H9 (cell line): ENCODE data around the gene C4orf51. TPM values are rescaled to one million over a fixed set of nuclear protein-coding genes. Genes with fewer than 3 reads are reported as not detected.

Experiments
- DNase-seq: peaks from one replicate; pipeline ENCODE4 v3.0.0-alpha.2; 2017
- H2AFZ ChIP-seq: one replicate; pipeline ENCODE4 v1.6.1; 2013; ENCODE audit warnings: mild to moderate bottlenecking, low read length, control low read depth, moderate library complexity
- H2AK5ac ChIP-seq: 2 replicates; pipeline ENCODE4 v1.6.1; 2013; ENCODE audit warnings: low read length, control low read depth, mixed read lengths; ENCODE audit not compliant: insufficient read length
- H2BK120ac ChIP-seq: one replicate; pipeline ENCODE4 v1.6.1; 2013; ENCODE audit warnings: low read depth, mild to moderate bottlenecking, low read length, control low read depth, inconsistent platforms; ENCODE audit not compliant: poor library complexity, severe bottlenecking
- H2BK12ac ChIP-seq: 2 replicates; pipeline ENCODE4 v1.6.1; 2013; ENCODE audit warnings: low read length, control low read depth, mixed read lengths, low read depth; ENCODE audit not compliant: insufficient read length
- H2BK15ac ChIP-seq: 2 replicates; pipeline ENCODE4 v1.6.1; 2013; ENCODE audit warnings: low read depth, low read length, control low read depth
- H2BK20ac ChIP-seq: one replicate; pipeline ENCODE4 v1.6.1; 2013; ENCODE audit warnings: low read depth, mild to moderate bottlenecking, low read length, control low read depth, inconsistent platforms; ENCODE audit not compliant: poor library complexity, severe bottlenecking
- H2BK5ac ChIP-seq: 2 replicates; pipeline ENCODE4 v1.6.1; 2013; ENCODE audit warnings: low read length, control low read depth, mixed read lengths; ENCODE audit not compliant: insufficient read length
- H3K14ac ChIP-seq: 2 replicates; pipeline ENCODE4 v1.6.1; 2013; ENCODE audit warnings: low read length, control low read depth; ENCODE audit not compliant: insufficient read depth
- H3K18ac ChIP-seq: 2 replicates; pipeline ENCODE4 v1.6.1; 2013; ENCODE audit warnings: low read depth, mild to moderate bottlenecking, mixed read lengths, low read length, control low read depth; ENCODE audit not compliant: insufficient read length
- H3K23ac ChIP-seq: 2 replicates; pipeline ENCODE4 v1.6.1; 2013; ENCODE audit warnings: low read length, control low read depth, mixed read lengths, low read depth; ENCODE audit not compliant: insufficient read length
- H3K23me2 ChIP-seq: 2 replicates; pipeline ENCODE4 v1.6.1; 2013; ENCODE audit warnings: low read depth, mild to moderate bottlenecking, mixed read lengths, low read length, control low read depth; ENCODE audit not compliant: insufficient read length, poor library complexity, severe bottlenecking
- H3K27ac ChIP-seq: 2 replicates; pipeline ENCODE4 v1.5.1; 2013; ENCODE audit warnings: low read length, control low read depth, mixed read lengths, low read depth; ENCODE audit not compliant: insufficient read length
- H3K27me3 ChIP-seq: 2 replicates; pipeline ENCODE4 v1.6.1; 2013; ENCODE audit warnings: low read length, control low read depth, inconsistent platforms; ENCODE audit not compliant: insufficient read depth
- H3K4ac ChIP-seq: 2 replicates; pipeline ENCODE4 v1.6.1; 2013; ENCODE audit warnings: low read depth, mild to moderate bottlenecking, control low read depth, inconsistent platforms, low read length, moderate library complexity
- H3K4me1 ChIP-seq: 2 replicates; pipeline ENCODE4 v1.6.1; 2013; ENCODE audit warnings: low read length, control low read depth, inconsistent platforms; ENCODE audit not compliant: insufficient read depth
- H3K4me2 ChIP-seq: 2 replicates; pipeline ENCODE4 v1.6.1; 2013; ENCODE audit warnings: low read length, control low read depth, mixed read lengths; ENCODE audit not compliant: insufficient read length, insufficient read depth
- H3K56ac ChIP-seq: 2 replicates; pipeline ENCODE4 v1.6.1; 2013; ENCODE audit warnings: low read depth, mild to moderate bottlenecking, mixed read lengths, low read length, control low read depth; ENCODE audit not compliant: insufficient read length
- H3K79me1 ChIP-seq: 2 replicates; pipeline ENCODE4 v1.6.1; 2013; ENCODE audit warnings: low read depth, mild to moderate bottlenecking, moderate library complexity, low read length, control low read depth, inconsistent platforms; ENCODE audit not compliant: insufficient read depth, poor library complexity, severe bottlenecking
- H3K79me2 ChIP-seq: 2 replicates; pipeline ENCODE4 v1.6.1; 2013; ENCODE audit warnings: low read length, control low read depth, inconsistent platforms; ENCODE audit not compliant: insufficient read depth
- H3K9ac ChIP-seq: 2 replicates; pipeline ENCODE4 v1.6.1; 2013; ENCODE audit warnings: low read length, control low read depth, mixed read lengths; ENCODE audit not compliant: insufficient read length; ENCODE audit errors: extremely low read depth
- H3K9me3 ChIP-seq: one replicate; pipeline ENCODE4 v1.6.1; 2013; ENCODE audit warnings: low read depth, low read length, inconsistent platforms; ENCODE audit not compliant: control insufficient read depth
- H3T11ph ChIP-seq: one replicate; pipeline ENCODE4 v1.6.1; 2013; ENCODE audit warnings: mild to moderate bottlenecking, low read length, control low read depth, inconsistent platforms
- H4K20me1 ChIP-seq: one replicate; pipeline ENCODE4 v1.6.1; 2013; ENCODE audit not compliant: control insufficient read depth, insufficient read length, insufficient read depth
- H4K5ac ChIP-seq: 2 replicates; pipeline ENCODE4 v1.6.1; 2013; ENCODE audit warnings: low read depth, mild to moderate bottlenecking, mixed read lengths, low read length, control low read depth; ENCODE audit not compliant: insufficient read length
- H4K8ac ChIP-seq: replicated peaks from 2 replicates; pipeline ENCODE4 v1.6.1; 2013; ENCODE audit warnings: low read length, control low read depth, mixed read lengths, low read depth; ENCODE audit not compliant: insufficient read length
- H4K91ac ChIP-seq: 2 replicates; pipeline ENCODE4 v1.6.1; 2013; ENCODE audit warnings: low read depth, mild to moderate bottlenecking, moderate library complexity, mixed read lengths, low read length, control low read depth; ENCODE audit not compliant: insufficient read length
- H3K27ac Mint-ChIP-seq, 3 experiments: 2 replicates in 2 of 3; 3 replicates in 1 of 3; pipeline ENCODE4 v1.8.0; 2020 to 2021; ENCODE audit warnings: mixed read lengths in 3 of 3, mild to moderate bottlenecking in 1 of 3, moderate library complexity in 1 of 3
- H3K27me3 Mint-ChIP-seq: 2 replicates; pipeline ENCODE4 v1.8.0; 2021; ENCODE audit warnings: low read depth, mild to moderate bottlenecking, moderate library complexity, mixed read lengths
- H3K36me3 Mint-ChIP-seq, 3 experiments: 2 replicates in 2 of 3; 3 replicates in 1 of 3; pipeline ENCODE4 v1.8.0; 2020 to 2021; ENCODE audit warnings: low read depth in 3 of 3, mixed read lengths in 3 of 3; ENCODE audit not compliant: insufficient read depth in 1 of 3
- H3K4me1 Mint-ChIP-seq, 2 experiments: 2 replicates each; pipeline ENCODE4 v1.8.0; 2020; ENCODE audit warnings: mixed read lengths in 2 of 2
- H3K4me3 Mint-ChIP-seq, 2 experiments: 2 replicates in 1 of 2; 3 replicates in 1 of 2; pipeline ENCODE4 v1.8.0; 2020 to 2021; ENCODE audit warnings: mild to moderate bottlenecking in 2 of 2, mixed read lengths in 2 of 2, moderate library complexity in 1 of 2
- H3K9me3 Mint-ChIP-seq, 2 experiments: 2 replicates in 1 of 2; 3 replicates in 1 of 2; pipeline ENCODE4 v1.8.0; 2020; ENCODE audit warnings: mild to moderate bottlenecking in 2 of 2, mixed read lengths in 2 of 2, moderate library complexity in 1 of 2
- WGBS: extraction: QIAGEN DNeasy Blood & Tissue Kit; methylation state at CpG from one replicate; pipeline ENCODE4 v1.1.7; 2013; ENCODE audit warnings: missing lambda C conversion rate, low lambda C conversion rate, mixed read lengths; ENCODE audit not compliant: insufficient read length; ENCODE audit errors: extremely low coverage; 5-methylcytosine and 5-hydroxymethylcytosine counted together
- total RNA-seq: library from RNA; stranded (reverse); gene quantifications from 2 replicates; pipeline ENCODE4 v1.2.1, GENCODE V29; 2021
- TF ChIP-seq, protein P1 (sequence below): fragments of 200-600 bp; sonication (generic); conservative IDR thresholded peaks from 3 replicates; pipeline ENCODE4 v1.8.0; 2021; ENCODE audit warnings: antibody characterized with exemption, mild to moderate bottlenecking

Gene C4orf51
- total RNA-seq, 1 experiment from 2014 or later = 6.0 TPM

- H4K8ac ChIP-seq = no peak overlapping the region
- no peak overlapping the region for H2BK15ac ChIP-seq
- H3K4ac ChIP-seq = no peak overlapping the region
- no peak overlapping the region for H3K23ac ChIP-seq
- no peak overlapping the region for H2BK5ac ChIP-seq
- Mint-ChIP-seq H3K4me1 (peaks cover 7 to 20% of the 10 kb centered on the region in 2 experiments; a peak in 3 of 4 replicates), H3K27me3 (no peaks in the 10 kb centered on the region), H3K36me3 (no peaks in the 10 kb centered on the region), H3K27ac (no peak overlapping the region), H3K4me3 (no peak overlapping the region), H3K9me3 (no peaks in the 10 kb centered on the region; a peak in 1 of 5 replicates)
- no peaks in the 10 kb centered on the region for H3K23me2 ChIP-seq
- H3K79me1 ChIP-seq = no peaks in the 10 kb centered on the region
- no peak overlapping the region for H2AFZ ChIP-seq
- H2BK120ac ChIP-seq = no peak overlapping the region
- no peak overlapping the region for H3K9ac ChIP-seq
- TF ChIP-seq, protein P1, sequence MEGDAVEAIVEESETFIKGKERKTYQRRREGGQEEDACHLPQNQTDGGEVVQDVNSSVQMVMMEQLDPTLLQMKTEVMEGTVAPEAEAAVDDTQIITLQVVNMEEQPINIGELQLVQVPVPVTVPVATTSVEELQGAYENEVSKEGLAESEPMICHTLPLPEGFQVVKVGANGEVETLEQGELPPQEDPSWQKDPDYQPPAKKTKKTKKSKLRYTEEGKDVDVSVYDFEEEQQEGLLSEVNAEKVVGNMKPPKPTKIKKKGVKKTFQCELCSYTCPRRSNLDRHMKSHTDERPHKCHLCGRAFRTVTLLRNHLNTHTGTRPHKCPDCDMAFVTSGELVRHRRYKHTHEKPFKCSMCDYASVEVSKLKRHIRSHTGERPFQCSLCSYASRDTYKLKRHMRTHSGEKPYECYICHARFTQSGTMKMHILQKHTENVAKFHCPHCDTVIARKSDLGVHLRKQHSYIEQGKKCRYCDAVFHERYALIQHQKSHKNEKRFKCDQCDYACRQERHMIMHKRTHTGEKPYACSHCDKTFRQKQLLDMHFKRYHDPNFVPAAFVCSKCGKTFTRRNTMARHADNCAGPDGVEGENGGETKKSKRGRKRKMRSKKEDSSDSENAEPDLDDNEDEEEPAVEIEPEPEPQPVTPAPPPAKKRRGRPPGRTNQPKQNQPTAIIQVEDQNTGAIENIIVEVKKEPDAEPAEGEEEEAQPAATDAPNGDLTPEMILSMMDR = no peak
- H2BK12ac ChIP-seq = no peak overlapping the region
- H4K91ac ChIP-seq = no peak overlapping the region
- H2AK5ac ChIP-seq = no peak overlapping the region
- no peak for DNase-seq
- H3K4me1 ChIP-seq = no peaks in the 10 kb centered on the region; the same call in 1 of the 2 replicates
- H4K20me1 ChIP-seq = no peaks in the 10 kb centered on the region
- H3K27me3 ChIP-seq = no peaks in the 10 kb centered on the region
- H3K9me3 ChIP-seq = no peaks in the 10 kb centered on the region
- H3T11ph ChIP-seq = no peak overlapping the region
- H2BK20ac ChIP-seq = no peak overlapping the region
- no peaks in the 10 kb centered on the region for H3K79me2 ChIP-seq
- no peak overlapping the region for H3K14ac ChIP-seq
- no CpG with 5 or more reads among the region's 1 CpG for WGBS
- no peak overlapping the region for H3K4me2 ChIP-seq
- H3K56ac ChIP-seq = no peak overlapping the region
- no peak overlapping the region for H4K5ac ChIP-seq
- H3K18ac ChIP-seq = no peak overlapping the region
- H3K27ac ChIP-seq = no peak overlapping the region
Measured at GRCh38 chr4:145643295-145643694, 36.7 kb upstream of the C4orf51 start.
